CD14-positive monocyte (primary cell): ENCODE measurements around the gene RBKS. TPM values are rescaled to one million over a fixed set of nuclear protein-coding genes. Genes with fewer than 3 reads are reported as not detected.

Experiments
- DNase-seq, 3 donors: peaks; one replicate each; pipeline ENCODE4 v3.0.0-alpha.2; 2011 to 2022
- H2AFZ ChIP-seq: 2 replicates; pipeline ENCODE4 v1.6.0; 2012; ENCODE audit warnings: mild to moderate bottlenecking, low read depth, low read length, inconsistent platforms; ENCODE audit not compliant: insufficient read depth, poor library complexity, severe bottlenecking
- H3K27ac ChIP-seq, 2 donors: 1 replicate in 1 of 2; 2 replicates in 1 of 2; pipeline ENCODE4 v1.5.1; 2012 to 2013; ENCODE audit warnings: low read length in 2 of 2, control low read depth in 1 of 2, inconsistent platforms in 1 of 2, low read depth in 1 of 2, mild to moderate bottlenecking in 1 of 2
- H3K27me3 ChIP-seq, 2 donors: one replicate each; pipeline versions ENCODE4 v1.6.0 to v1.6.1; 2011 to 2013; ENCODE audit warnings: low read length in 2 of 2; ENCODE audit not compliant: control insufficient read depth in 2 of 2, insufficient read depth in 2 of 2
- H3K36me3 ChIP-seq, 2 donors: replicated peaks in 1 of 2; 1 replicate in 1 of 2; 2 replicates in 1 of 2; pipeline versions ENCODE4 v1.5.1 to v1.6.1; 2012 to 2013; ENCODE audit warnings: low read length in 2 of 2, control low read depth in 1 of 2, inconsistent platforms in 1 of 2, mild to moderate bottlenecking in 1 of 2; ENCODE audit not compliant: insufficient read depth in 2 of 2, control insufficient read depth in 1 of 2
- H3K4me1 ChIP-seq, 2 donors: 1 replicate in 1 of 2; 2 replicates in 1 of 2; pipeline versions ENCODE4 v1.5.1 to v1.6.1; 2012 to 2013; ENCODE audit warnings: low read length in 2 of 2, control low read depth in 1 of 2, inconsistent platforms in 1 of 2, mild to moderate bottlenecking in 1 of 2, moderate library complexity in 1 of 2; ENCODE audit not compliant: insufficient read depth in 2 of 2, control insufficient read depth in 1 of 2
- H3K4me2 ChIP-seq: replicated peaks from 2 replicates; pipeline ENCODE3; 2012; ENCODE audit warnings: low read length, moderate library complexity, mild to moderate bottlenecking; ENCODE audit not compliant: poor library complexity, severe bottlenecking; ENCODE audit errors: extremely low read depth
- H3K4me3 ChIP-seq, 3 experiments: fragments of 200-600 bp in 1 of 3; sonication (generic) in 1 of 3; replicated peaks in 1 of 3; 1 replicate in 2 of 3; 2 replicates in 1 of 3; pipeline ENCODE4 v1.5.1; 2011 to 2013; ENCODE audit warnings: low read length in 3 of 3, mild to moderate bottlenecking in 3 of 3, control low read depth in 2 of 3, low read depth in 2 of 3, inconsistent platforms in 1 of 3, moderate library complexity in 1 of 3
- H3K79me2 ChIP-seq: 2 replicates; pipeline ENCODE4 v1.6.0; 2012; ENCODE audit warnings: mild to moderate bottlenecking, control low read depth, inconsistent platforms, low read length, moderate library complexity; ENCODE audit not compliant: insufficient read depth
- H3K9ac ChIP-seq: 2 replicates; pipeline ENCODE4 v1.6.0; 2017; ENCODE audit warnings: low read length, mild to moderate bottlenecking; ENCODE audit not compliant: insufficient read depth, poor library complexity, severe bottlenecking
- H3K9me3 ChIP-seq, 2 donors: replicated peaks in 1 of 2; 1 replicate in 1 of 2; 2 replicates in 1 of 2; pipeline versions ENCODE4 v1.5.1 to v1.6.1; 2012 to 2013; ENCODE audit warnings: low read length in 2 of 2, control low read depth in 1 of 2; ENCODE audit not compliant: control insufficient read depth in 1 of 2, insufficient read depth in 1 of 2
- H4K20me1 ChIP-seq: 2 replicates; pipeline ENCODE4 v1.6.0; 2012; ENCODE audit warnings: mild to moderate bottlenecking, low read length, control low read depth, moderate library complexity; ENCODE audit not compliant: insufficient read depth
- H3K27ac Mint-ChIP-seq, 7 donors: one replicate each; pipeline ENCODE4 v1.8.0; 2020; ENCODE audit warnings: mild to moderate bottlenecking in 7 of 7, mixed read lengths in 7 of 7, moderate library complexity in 6 of 7, inconsistent platforms in 2 of 7
- H3K27me3 Mint-ChIP-seq, 3 donors: one replicate each; pipeline ENCODE4 v1.8.0; 2021 to 2022; ENCODE audit warnings: low read depth in 3 of 3, mild to moderate bottlenecking in 3 of 3, mixed read lengths in 3 of 3, moderate library complexity in 3 of 3, inconsistent platforms in 1 of 3
- H3K36me3 Mint-ChIP-seq, 2 donors: one replicate each; pipeline ENCODE4 v1.8.0; 2020; ENCODE audit warnings: mixed read lengths in 2 of 2, inconsistent platforms in 1 of 2, mild to moderate bottlenecking in 1 of 2
- H3K4me1 Mint-ChIP-seq: one replicate; pipeline ENCODE4 v1.8.0; 2020; ENCODE audit warnings: mild to moderate bottlenecking, mixed read lengths
- H3K4me3 Mint-ChIP-seq, 2 donors: one replicate each; pipeline ENCODE4 v1.8.0; 2020; ENCODE audit warnings: mild to moderate bottlenecking in 2 of 2, mixed read lengths in 2 of 2, moderate library complexity in 1 of 2
- H3K9me3 Mint-ChIP-seq, 7 donors: one replicate each; pipeline ENCODE4 v1.8.0; 2020 to 2022; ENCODE audit warnings: mixed read lengths in 7 of 7, mild to moderate bottlenecking in 6 of 7, moderate library complexity in 6 of 7, inconsistent platforms in 2 of 7
- CTCF ChIP-seq: fragments of 200-600 bp; IDR thresholded peaks from one replicate; pipeline ENCODE4 v1.8.0; 2022; ENCODE audit warnings: antibody characterized with exemption, mild to moderate bottlenecking
- WGBS: methylation state at CpG from one replicate; pipeline ENCODE4 v1.1.5; 2013; ENCODE audit warnings: missing lambda C conversion rate; ENCODE audit not compliant: insufficient coverage; 5-methylcytosine and 5-hydroxymethylcytosine counted together
- intact Hi-C, 2 donors: fragments of 100-400 bp; cut with micrococcal nuclease; formaldehyde crosslinking; loops; one replicate each; pipeline versions ENCODE4 v1.15.0 to v1.15.1; 2023
- polyA plus RNA-seq, 3 donors: library from polyadenylated mRNA; depleted of rRNA in 1 of 3; unstranded in 2 of 3; stranded (reverse) in 1 of 3; fragments of 300-500 nt in 2 of 3; fragments of >200 nt in 1 of 3; fragmentation: Illumina TruSeq in 2 of 3; gene quantifications; 1 replicate in 2 of 3; 2 replicates in 1 of 3; pipeline ENCODE4 v1.2.3, GENCODE V29; 2012 to 2021

The RBKS gene
- polyA plus RNA-seq, 3 donors = 3.9 to 39.1 (median 4.3) TPM

- H3K4me1 ChIP-seq = peaks cover 32 to 48% of the 10 kb centered on the region in 2 donors
- H4K20me1 ChIP-seq = no peaks in the 10 kb centered on the region
- H2AFZ ChIP-seq = no peak overlapping the region
- H3K27ac ChIP-seq = peak overlapping the region; percentile 11 to 47
- Mint-ChIP-seq H3K27me3 (peaks cover 0 to 2% (median 0%) of the 10 kb centered on the region in 3 donors), H3K27ac (peak overlapping the region; percentile 80 to 91 (median 90)), H3K36me3 (no peaks in the 10 kb centered on the region), H3K9me3 (no peaks in the 10 kb centered on the region), H3K4me1 (peaks cover 50% of the 10 kb centered on the region), H3K4me3 (peak overlapping the region in 1 of 2 donors; percentile 27)
- no peaks in the 10 kb centered on the region for H3K9me3 ChIP-seq
- no peaks in the 10 kb centered on the region for H3K27me3 ChIP-seq
- no peaks in the 10 kb centered on the region for H3K36me3 ChIP-seq
- intact Hi-C loops = no loop called here
- no peak overlapping the region for H3K4me2 ChIP-seq
- 100% methylated on average over 4 of the region's 7 CpGs for WGBS
- no peak for TF ChIP-seq CTCF
- no peaks in the 10 kb centered on the region for H3K79me2 ChIP-seq
- no peak for DNase-seq
- H3K4me3 ChIP-seq = no peak overlapping the region
- no peak overlapping the region for H3K9ac ChIP-seq
Measured at GRCh38 chr2:27763907-27764267, 126.3 kb downstream of the RBKS start.

GRCh38 chr2:27762951-27763906 lies 127.0 kb downstream of the RBKS start:
- Histone ChIP-seq H3K36me3 (no peaks in the 10 kb centered on the region), H3K9me3 (no peaks in the 10 kb centered on the region), H2AFZ (no peak overlapping the region), H3K9ac (no peak overlapping the region), H3K4me1 (peaks cover 35 to 53% of the 10 kb centered on the region in 2 donors), H3K79me2 (no peaks in the 10 kb centered on the region), H3K27ac (peak overlapping the region; percentile 11 to 47), H3K4me2 (no peak overlapping the region), H3K27me3 (no peaks in the 10 kb centered on the region), H3K4me3 (no peak overlapping the region), H4K20me1 (no peaks in the 10 kb centered on the region)
- H3K4me3 Mint-ChIP-seq = no peak overlapping the region
- 93% methylated on average over 3 of the region's 3 CpGs for WGBS
- no peaks in the 10 kb centered on the region for H3K36me3 Mint-ChIP-seq
- intact Hi-C loops = no loop called here
- H3K4me1 Mint-ChIP-seq = peaks cover 54% of the 10 kb centered on the region
- no peak for DNase-seq
- H3K27me3 Mint-ChIP-seq = peaks cover 0 to 2% (median 0%) of the 10 kb centered on the region in 3 donors
- TF ChIP-seq CTCF = no peak
- no peaks in the 10 kb centered on the region for H3K9me3 Mint-ChIP-seq
- H3K27ac Mint-ChIP-seq = peak overlapping the region in 6 of 7 donors; percentile 80 to 91 (median 89)
